ENCODE measurements around the gene RABGAP1L. TPM values are rescaled to one million over a fixed set of nuclear protein-coding genes. Genes with fewer than 3 reads are reported as not detected.

The RABGAP1L gene
- total RNA-seq, 4 donors from 2014 or later = 38.8 to 54.7 (median 50.5) TPM

DNA sequence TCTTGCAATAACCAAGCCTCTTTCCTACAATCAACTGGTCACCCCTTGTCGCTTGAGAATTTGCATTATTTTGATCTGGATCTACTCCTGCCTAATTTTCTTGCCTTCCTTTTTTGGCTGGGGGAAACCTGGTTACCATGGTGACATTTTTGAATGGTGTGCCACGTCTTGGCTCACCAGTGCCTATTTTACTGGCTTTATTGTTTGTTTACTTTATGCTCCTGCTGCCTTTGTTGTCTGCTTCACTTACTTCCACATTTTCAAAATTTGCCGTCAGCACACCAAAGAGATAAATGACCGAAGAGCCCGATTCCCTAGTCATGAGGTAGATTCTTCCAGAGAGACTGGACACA lies 289.2 kb downstream of the RABGAP1L start:
- no peak for DNase-seq (ENCODE audit: low spot score in 2 of 2)
- 75 to 91% methylated on average over 5 of the region's 5 CpGs for WGBS, 2 donors
- intact Hi-C loops (cut with DNase I; ENCODE audit: low total_unique reads) = no loop called here
- no peak overlapping the region for H3K4me3 ChIP-seq (ENCODE audit: low read depth, poor library complexity, severe bottlenecking)
- no peak for TF ChIP-seq POLR2A (IDR thresholded peaks at IDR 0.05)
- TF ChIP-seq, protein P1, sequence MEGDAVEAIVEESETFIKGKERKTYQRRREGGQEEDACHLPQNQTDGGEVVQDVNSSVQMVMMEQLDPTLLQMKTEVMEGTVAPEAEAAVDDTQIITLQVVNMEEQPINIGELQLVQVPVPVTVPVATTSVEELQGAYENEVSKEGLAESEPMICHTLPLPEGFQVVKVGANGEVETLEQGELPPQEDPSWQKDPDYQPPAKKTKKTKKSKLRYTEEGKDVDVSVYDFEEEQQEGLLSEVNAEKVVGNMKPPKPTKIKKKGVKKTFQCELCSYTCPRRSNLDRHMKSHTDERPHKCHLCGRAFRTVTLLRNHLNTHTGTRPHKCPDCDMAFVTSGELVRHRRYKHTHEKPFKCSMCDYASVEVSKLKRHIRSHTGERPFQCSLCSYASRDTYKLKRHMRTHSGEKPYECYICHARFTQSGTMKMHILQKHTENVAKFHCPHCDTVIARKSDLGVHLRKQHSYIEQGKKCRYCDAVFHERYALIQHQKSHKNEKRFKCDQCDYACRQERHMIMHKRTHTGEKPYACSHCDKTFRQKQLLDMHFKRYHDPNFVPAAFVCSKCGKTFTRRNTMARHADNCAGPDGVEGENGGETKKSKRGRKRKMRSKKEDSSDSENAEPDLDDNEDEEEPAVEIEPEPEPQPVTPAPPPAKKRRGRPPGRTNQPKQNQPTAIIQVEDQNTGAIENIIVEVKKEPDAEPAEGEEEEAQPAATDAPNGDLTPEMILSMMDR (IDR thresholded peaks at IDR 0.05) = no peak

DNA sequence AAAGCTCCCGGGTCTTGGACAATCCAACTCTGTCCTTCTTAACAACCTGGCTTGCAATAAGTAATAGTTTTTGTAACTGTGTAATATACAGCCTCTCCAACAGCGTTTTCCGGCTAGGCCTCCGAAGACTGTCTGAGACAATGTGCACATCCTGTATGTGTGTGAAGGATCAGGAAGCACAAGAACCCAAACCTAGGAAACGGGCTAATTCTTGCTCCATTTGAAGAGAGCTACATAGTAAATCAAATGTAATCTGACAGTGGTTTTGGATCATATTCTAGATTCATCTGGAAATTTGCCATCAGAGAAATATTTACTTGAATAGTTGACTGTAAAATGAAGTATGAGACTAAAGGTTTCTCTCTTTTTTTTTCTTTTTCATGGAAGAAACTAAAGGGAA lies 289.7 kb downstream of the RABGAP1L start:
- no peak for DNase-seq (ENCODE audit: low spot score in 2 of 2)
- WGBS, 2 donors = 34 to 62% methylated on average over 5 of the region's 5 CpGs
- intact Hi-C loops (cut with DNase I; ENCODE audit: low total_unique reads) = no loop called here
- no peak overlapping the region for H3K4me3 ChIP-seq (ENCODE audit: low read depth, poor library complexity, severe bottlenecking)
- TF ChIP-seq, protein P1 (IDR thresholded peaks at IDR 0.05) = no peak
- TF ChIP-seq POLR2A (IDR thresholded peaks at IDR 0.05) = no peak

DNA sequence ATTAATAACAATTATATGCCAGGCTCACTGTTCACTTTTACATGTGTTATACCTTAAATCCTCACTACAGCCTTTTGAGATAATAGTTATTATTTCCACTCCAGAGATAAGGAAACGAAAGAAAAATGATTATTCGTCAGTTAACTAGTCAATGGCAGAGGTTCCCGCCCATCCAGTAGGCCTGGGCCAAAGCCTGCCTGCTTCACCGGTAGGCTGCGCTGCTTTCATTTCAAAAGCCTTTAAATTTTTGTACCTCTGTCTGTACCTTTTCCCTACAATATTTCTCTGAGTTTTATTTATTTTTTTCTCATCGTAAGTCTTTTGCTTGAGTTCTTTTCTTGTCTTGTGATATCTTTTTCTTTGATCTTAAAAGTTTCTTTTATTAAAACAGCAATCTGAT lies 292.1 kb downstream of the RABGAP1L start:
- intact Hi-C loops (cut with DNase I; ENCODE audit: low total_unique reads) = no loop called here
- no peak overlapping the region for H3K4me3 ChIP-seq (ENCODE audit: low read depth, poor library complexity, severe bottlenecking)
- 90 to 91% methylated on average over 6 of the region's 6 CpGs for WGBS, 2 donors
- TF ChIP-seq, protein P1 (IDR thresholded peaks at IDR 0.05) = no peak
- TF ChIP-seq POLR2A (IDR thresholded peaks at IDR 0.05) = no peak
- no peak for DNase-seq (ENCODE audit: low spot score in 2 of 2)

DNA sequence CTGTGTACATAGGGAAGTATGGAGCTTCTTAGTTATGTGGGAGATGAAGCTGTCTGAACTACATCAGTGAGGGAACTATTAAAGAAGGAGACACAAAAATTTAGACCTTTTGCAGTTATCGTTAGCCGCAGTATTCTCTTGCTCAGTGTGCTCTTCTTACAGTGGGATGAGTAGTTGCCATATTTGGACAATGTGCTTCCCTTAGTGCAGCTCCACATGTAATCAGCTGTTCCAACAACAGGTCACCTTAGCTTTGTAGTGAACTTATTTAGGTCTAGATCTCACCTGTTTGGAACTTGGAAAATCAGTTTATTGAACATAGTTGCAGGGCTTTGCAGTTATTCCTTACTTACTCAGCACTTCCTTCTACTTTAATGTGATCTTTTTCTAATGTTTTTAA lies 306.5 kb downstream of the RABGAP1L start:
- 95 to 98% methylated on average over 2 of the region's 2 CpGs for WGBS, 2 donors
- DNase-seq (ENCODE audit: low spot score in 2 of 2) = no peak
- TF ChIP-seq, protein P1 (IDR thresholded peaks at IDR 0.05) = no peak
- no peak for TF ChIP-seq POLR2A (IDR thresholded peaks at IDR 0.05)
- H3K4me3 ChIP-seq (ENCODE audit: low read depth, poor library complexity, severe bottlenecking) = no peak overlapping the region
- intact Hi-C loops (cut with DNase I; ENCODE audit: low total_unique reads) = no loop called here

DNA sequence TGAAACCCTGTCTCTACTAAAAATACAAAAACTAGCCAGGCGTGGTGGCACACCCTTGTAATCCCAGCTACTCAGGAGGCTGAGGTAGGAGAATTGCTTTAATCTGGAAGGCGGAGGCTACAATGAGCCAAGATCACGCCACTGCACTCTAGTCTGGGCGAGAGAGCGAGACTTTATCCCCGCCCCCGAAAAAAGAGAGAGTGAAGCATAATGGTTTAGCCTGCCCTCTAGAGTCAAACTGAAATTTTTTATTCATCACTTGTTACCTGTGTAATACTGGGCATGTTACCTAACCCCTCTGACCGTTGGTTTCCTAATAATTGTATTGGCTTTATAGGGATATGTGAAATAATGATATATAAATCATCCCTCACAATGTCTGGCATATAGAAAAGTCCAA lies 307.3 kb downstream of the RABGAP1L start:
- 94 to 96% methylated on average over 8 of the region's 8 CpGs for WGBS, 2 donors
- intact Hi-C loops (cut with DNase I; ENCODE audit: low total_unique reads) = no loop called here
- TF ChIP-seq, protein P1 (IDR thresholded peaks at IDR 0.05) = no peak
- no peak for TF ChIP-seq POLR2A (IDR thresholded peaks at IDR 0.05)
- no peak for DNase-seq (ENCODE audit: low spot score in 2 of 2)
- no peak overlapping the region for H3K4me3 ChIP-seq (ENCODE audit: low read depth, poor library complexity, severe bottlenecking)

DNA sequence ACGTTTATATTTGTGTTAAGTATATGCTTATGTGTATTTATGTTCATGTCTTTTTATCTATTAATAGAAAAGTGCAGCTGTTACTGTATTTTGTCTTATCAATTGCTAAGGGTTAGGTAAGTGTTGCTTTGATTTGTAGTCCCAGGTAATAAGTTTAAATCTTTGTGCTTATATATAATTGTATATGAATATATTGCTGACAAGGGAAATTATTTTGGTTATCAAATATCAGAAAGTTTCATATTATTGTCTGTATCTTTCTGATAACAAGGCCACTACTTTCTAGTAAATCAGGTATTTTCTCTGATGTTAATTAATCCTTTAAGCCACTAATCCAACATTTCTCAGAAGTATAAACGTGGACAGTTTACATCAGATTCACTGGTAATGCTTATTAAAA lies 309.7 kb downstream of the RABGAP1L start:
- DNase-seq (ENCODE audit: low spot score in 2 of 2) = no peak
- TF ChIP-seq, protein P1 (IDR thresholded peaks at IDR 0.05) = no peak
- no peak for TF ChIP-seq POLR2A (IDR thresholded peaks at IDR 0.05)
- H3K4me3 ChIP-seq (ENCODE audit: low read depth, poor library complexity, severe bottlenecking) = no peak overlapping the region
- WGBS, 2 donors = 74 to 79% methylated on average over 2 of the region's 2 CpGs
- intact Hi-C loops (cut with DNase I; ENCODE audit: low total_unique reads) = no loop called here

Measured in lower leg skin (tissue), 4 donors.